ENCODE measurements around the gene TXNRD1. TPM values are rescaled to one million over a fixed set of nuclear protein-coding genes. Genes with fewer than 3 reads are reported as not detected.

Gene TXNRD1
- total RNA-seq, 4 donors from 2014 or later = 23.4 to 43.2 (median 35.6) TPM

DNA sequence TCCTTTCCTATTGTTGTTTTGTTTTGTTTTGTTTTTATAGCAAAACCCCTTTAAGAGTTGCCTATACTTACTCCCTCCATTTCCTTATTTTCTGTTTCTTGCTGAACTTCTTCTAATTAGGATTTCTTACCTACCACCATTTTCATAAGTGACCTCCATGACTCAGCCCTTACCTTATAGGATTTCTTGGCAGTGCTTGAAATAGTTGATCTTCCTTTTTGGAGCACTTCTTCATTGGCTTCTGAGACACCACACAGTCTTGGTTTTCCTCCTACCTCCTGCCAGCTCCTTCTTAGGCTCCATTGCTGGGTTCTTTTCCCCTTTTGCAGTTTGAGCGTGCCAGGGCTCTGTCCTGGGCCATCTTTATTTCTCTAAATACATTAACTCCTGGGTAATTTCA, 64.5 kb downstream of the TXNRD1 start:
- 92 to 100% methylated on average over 1 of the region's 1 CpG for WGBS, 2 donors
- no peak for DNase-seq (ENCODE audit: low spot score in 2 of 2)
- no peak for TF ChIP-seq POLR2A (IDR thresholded peaks at IDR 0.05)
- TF ChIP-seq CTCF (IDR thresholded peaks at IDR 0.05) = no peak
- H3K4me3 ChIP-seq (ENCODE audit: low read depth, poor library complexity, severe bottlenecking) = no peak overlapping the region
- intact Hi-C loops (cut with DNase I; ENCODE audit: low total_unique reads) = no loop called here

GRCh38 chr12:104280717-104281458, 65.3 kb downstream of the TXNRD1 start:
- DNase-seq (ENCODE audit: low spot score in 2 of 2) = no peak
- intact Hi-C loops (cut with DNase I; ENCODE audit: low total_unique reads) = no loop called here
- TF ChIP-seq CTCF (IDR thresholded peaks at IDR 0.05) (no peak), POLR2A (IDR thresholded peaks at IDR 0.05) (no peak)
- WGBS, 2 donors = 57 to 67% methylated on average over 4 of the region's 4 CpGs
- no peak overlapping the region for H3K4me3 ChIP-seq (ENCODE audit: low read depth, poor library complexity, severe bottlenecking)

DNA sequence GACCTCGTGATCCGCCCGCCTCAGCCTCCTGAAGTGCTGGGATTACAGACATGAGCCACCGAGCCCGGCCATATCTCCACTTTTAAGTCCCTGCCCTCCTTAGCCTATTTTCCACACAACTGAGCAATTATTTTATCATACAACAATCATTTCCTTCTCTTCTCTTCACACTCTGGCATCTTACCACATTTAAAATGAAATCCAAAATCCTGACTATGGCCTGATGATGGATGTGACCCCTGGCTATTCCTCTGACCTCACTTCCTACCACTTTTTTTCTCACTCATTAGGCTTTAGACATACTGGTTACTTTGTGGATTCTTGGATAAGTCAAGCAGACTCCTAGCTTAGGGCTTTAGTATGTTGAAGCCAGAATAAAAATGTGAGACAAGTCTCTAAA, 66.1 kb downstream of the TXNRD1 start:
- intact Hi-C loops (cut with DNase I; ENCODE audit: low total_unique reads) = no loop called here
- TF ChIP-seq CTCF (IDR thresholded peaks at IDR 0.05) (no peak), POLR2A (IDR thresholded peaks at IDR 0.05) (no peak)
- no peak overlapping the region for H3K4me3 ChIP-seq (ENCODE audit: low read depth, poor library complexity, severe bottlenecking)
- 91 to 92% methylated on average over 5 of the region's 5 CpGs for WGBS, 2 donors
- no peak for DNase-seq (ENCODE audit: low spot score in 2 of 2)

DNA sequence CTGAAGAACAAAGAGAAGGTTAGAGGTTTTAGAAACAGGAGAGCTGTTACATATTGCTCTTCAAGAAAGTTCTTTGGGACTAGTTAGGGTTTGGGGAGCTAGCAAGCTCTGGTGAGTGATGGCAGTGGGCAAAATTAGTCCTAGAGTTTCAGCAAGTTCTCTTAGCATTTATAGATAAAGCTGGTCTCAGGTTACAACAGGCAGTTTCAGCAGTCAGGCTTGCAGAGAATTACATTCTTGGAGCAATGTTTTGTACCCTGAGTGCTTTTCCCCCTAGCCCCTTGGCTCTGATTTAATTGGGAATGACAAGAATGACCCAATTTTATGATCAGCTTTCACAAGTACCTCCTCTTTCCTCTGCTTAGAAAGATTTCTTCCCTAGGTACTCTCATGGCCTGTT, 66.5 kb downstream of the TXNRD1 start:
- TF ChIP-seq CTCF (IDR thresholded peaks at IDR 0.05) (no peak), POLR2A (IDR thresholded peaks at IDR 0.05) (no peak)
- intact Hi-C loops (cut with DNase I; ENCODE audit: low total_unique reads) = no loop called here
- H3K4me3 ChIP-seq (ENCODE audit: low read depth, poor library complexity, severe bottlenecking) = no peak overlapping the region
- DNase-seq (ENCODE audit: low spot score in 2 of 2) = no peak

DNA sequence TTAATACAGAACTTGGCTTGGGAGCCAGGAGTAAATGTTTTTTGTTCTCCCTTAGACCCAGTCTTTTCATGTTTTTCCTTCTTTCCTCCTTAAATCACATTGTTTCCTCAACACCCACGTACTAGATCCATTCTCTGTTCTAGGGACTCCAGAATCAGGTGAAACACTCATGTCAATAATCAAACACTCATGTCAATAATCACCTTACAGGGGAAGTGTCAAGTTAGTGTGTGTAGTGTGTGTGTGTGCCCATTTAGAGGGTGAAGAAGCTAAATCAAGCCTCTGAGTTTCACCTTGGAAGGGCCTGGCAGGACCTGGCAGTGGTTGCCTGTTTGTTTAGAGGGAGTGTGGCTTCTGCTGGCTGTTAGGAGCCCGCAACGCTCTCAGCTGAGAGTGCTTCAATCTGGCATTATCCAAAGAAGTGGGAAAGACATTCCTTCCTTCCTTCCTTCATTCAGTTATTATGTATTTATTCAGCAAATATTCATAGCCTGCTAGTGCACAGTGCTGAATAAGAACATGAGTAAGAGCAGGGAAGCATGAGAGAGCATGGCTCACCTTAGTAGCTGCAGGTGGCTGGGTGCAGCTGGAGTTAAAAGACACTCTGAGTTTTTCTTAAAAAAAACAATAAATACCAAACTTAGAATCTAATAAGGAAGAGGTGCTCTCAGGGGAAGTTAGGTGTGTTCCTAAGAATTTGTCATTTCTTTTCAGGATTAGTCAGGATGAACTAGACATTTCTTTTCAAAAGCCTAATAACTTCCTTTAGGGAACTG, 70.3 kb downstream of the TXNRD1 start:
- no peak for DNase-seq (ENCODE audit: low spot score in 2 of 2)
- intact Hi-C loops (cut with DNase I; ENCODE audit: low total_unique reads) = no loop called here
- no peak overlapping the region for H3K4me3 ChIP-seq (ENCODE audit: low read depth, poor library complexity, severe bottlenecking)
- TF ChIP-seq CTCF (IDR thresholded peaks at IDR 0.05) (no peak), POLR2A (IDR thresholded peaks at IDR 0.05) (no peak)
- 54 to 72% methylated on average over 3 of the region's 3 CpGs for WGBS, 2 donors

All from lower leg skin (tissue), 4 donors.